22Rv1 (cell line): Measurements from ENCODE around the gene ARMC9.
A peak's percentile ranks its signal among the peaks of the same experiment; 100 is the strongest.

ENCODE experiments used
- H3K27ac ChIP-seq: fragments of 450-650 bp; 2 replicates; pipeline ENCODE4 v1.5.1; 2017
- ZFX ChIP-seq: fragments of 450-650 bp; IDR thresholded peaks from 2 replicates; pipeline ENCODE4 v1.6.1; 2017; ENCODE audit warnings: antibody characterized with exemption, borderline replicate concordance
- TF ChIP-seq, protein P1 (sequence below): fragments of 450-650 bp; IDR thresholded peaks from 2 replicates; pipeline ENCODE4 v1.5.1; 2017; ENCODE audit warnings: mild to moderate bottlenecking

The ARMC9 gene

DNA sequence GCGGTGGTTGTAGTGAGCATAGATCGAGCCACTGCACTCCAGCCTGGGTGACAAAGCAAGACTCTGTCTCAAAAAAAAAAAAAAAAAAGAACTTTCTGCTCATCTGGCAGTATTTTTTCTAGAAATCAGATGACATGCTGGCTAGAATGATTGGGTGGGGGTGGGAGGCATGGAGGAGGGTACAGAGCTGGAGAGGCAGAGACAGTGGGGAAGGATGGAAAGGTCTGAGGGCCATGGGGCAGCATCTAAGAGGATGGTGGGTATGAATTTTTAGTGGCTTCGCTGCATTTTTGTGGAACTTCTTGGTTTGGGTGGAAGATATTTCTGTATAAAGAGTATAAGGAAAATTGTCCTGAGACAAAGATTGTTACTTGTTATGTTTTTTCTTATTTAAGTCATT lies 23.3 kb downstream of the ARMC9 start:
- H3K27ac ChIP-seq, result no peak overlapping the region
- TF ChIP-seq, protein P1, sequence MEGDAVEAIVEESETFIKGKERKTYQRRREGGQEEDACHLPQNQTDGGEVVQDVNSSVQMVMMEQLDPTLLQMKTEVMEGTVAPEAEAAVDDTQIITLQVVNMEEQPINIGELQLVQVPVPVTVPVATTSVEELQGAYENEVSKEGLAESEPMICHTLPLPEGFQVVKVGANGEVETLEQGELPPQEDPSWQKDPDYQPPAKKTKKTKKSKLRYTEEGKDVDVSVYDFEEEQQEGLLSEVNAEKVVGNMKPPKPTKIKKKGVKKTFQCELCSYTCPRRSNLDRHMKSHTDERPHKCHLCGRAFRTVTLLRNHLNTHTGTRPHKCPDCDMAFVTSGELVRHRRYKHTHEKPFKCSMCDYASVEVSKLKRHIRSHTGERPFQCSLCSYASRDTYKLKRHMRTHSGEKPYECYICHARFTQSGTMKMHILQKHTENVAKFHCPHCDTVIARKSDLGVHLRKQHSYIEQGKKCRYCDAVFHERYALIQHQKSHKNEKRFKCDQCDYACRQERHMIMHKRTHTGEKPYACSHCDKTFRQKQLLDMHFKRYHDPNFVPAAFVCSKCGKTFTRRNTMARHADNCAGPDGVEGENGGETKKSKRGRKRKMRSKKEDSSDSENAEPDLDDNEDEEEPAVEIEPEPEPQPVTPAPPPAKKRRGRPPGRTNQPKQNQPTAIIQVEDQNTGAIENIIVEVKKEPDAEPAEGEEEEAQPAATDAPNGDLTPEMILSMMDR, result no peak
- TF ChIP-seq ZFX, result no peak

DNA sequence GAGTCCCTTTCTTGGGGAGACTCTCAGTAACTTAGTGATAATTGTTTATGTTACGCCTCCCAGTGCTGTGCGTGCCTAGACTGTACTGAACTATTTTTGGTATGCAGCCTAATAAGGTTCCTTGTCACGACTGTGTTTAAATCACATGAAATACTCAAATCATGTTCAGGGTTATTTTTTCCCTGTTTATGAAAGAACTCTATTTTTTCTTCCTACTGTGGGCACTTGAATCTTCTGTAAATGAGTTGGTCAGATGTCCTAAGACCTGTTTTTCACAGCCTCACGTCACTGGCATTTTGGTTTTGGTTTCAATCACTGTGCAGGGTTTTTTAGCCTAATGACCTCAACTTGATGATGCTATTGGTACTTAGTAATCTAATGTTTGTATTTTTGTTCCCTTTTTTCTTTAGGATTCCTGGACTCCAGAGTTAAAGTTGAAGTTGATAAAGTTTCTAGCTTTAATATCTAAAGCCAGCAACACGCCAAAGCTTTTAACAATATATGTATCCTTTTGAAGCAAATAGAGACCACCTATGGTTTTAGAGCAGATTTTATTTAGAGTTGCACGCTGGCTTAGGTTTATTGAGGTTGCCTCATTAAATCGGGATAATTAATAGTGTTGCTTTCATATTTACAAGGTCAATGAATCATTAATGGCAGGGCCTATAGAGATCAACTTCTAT lies 24.0 kb downstream of the ARMC9 start:
- TF ChIP-seq, protein P1, result no peak
- no peak for TF ChIP-seq ZFX

DNA sequence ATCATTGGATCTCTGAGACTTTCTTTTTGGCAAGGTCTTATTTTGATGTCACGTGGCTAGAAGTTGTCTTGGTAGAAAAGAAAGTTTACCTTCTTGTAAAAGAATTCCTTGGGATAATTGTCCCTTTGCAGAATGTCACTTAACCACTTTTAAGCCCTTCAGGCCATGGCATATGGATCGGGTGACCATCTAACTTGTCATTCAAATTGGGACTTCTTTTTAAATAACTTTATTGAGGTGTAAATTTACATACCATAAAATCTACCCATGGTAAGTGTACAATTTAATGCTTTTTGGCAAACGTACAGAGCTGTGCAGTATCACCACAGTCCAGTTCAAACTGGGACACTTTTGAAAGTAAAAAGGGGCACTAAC lies 24.6 kb downstream of the ARMC9 start:
- no peak overlapping the region for H3K27ac ChIP-seq
- TF ChIP-seq, protein P1, result no peak
- no peak for TF ChIP-seq ZFX

More for the DNA sequence above, 24.0 kb downstream of the ARMC9 start:
- H3K27ac ChIP-seq, result no peak overlapping the region

DNA sequence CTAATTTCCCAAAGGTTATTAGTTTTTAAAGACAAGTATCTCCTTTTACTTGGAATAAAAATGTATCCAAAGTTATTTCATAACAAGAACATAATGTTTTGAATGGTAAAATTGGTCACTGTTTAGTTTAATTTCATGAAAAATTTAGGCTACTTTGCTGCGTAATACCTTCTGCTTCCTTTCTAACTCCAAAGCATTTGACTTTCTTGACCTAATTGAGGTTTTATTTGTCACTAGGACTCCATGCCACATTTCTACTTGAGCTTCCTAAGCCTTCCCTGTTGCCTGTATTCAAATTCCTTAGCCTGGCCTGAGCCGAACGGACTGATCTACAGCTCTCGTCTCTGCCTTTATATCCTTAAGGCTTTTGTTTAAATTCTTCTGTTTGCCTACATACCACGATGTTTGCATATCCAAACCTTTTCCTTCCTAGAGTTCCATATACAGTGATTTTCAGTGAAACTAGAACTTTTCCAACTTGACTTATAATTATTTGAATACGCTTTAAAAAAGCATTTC lies 25.1 kb downstream of the ARMC9 start:
- TF ChIP-seq ZFX, result no peak
- TF ChIP-seq, protein P1, result no peak
- no peak overlapping the region for H3K27ac ChIP-seq

DNA sequence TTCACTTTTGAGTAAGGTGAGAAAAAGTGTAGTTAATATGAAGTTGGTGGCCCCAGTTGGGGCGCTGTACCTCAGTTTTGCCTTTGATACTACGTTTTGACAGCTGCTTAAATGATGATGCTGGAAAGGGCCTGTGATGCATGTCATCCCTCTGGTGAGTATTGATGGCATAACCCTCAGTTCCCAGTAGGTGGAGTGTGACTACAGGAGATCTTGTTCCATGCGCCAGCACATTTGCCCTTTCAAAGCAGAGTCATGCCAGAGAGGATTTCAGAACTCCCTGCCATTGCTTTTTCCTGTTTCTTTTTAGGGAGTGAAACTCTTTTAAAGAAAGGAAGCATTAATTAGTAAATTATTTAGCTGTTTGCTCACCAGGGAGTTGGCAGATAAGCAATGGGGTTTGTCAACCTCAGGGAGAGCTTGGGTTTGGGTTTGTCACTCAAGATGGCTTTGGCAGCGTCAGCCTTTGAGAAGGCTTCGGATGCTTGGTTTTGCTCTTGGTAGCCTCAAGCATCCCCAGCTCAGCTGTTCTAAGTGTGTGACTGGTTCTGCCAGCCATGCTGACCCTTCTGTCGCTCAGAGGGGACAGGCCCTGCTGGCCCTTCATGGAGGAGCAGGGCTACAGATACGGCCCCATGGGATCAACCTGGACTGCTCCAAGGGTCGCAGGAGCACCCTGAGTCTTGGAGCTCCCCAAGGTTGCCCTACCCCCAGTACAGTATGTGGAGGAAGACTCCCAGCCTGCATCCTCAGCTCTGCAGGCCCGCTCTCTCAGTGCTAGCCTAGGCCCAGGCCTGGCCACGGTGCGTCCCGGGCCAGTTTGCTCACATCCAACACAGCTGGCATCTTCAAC lies 29.1 kb downstream of the ARMC9 start:
- TF ChIP-seq, protein P1, result peak; percentile 77
- TF ChIP-seq ZFX, result no peak
- no peak overlapping the region for H3K27ac ChIP-seq

DNA sequence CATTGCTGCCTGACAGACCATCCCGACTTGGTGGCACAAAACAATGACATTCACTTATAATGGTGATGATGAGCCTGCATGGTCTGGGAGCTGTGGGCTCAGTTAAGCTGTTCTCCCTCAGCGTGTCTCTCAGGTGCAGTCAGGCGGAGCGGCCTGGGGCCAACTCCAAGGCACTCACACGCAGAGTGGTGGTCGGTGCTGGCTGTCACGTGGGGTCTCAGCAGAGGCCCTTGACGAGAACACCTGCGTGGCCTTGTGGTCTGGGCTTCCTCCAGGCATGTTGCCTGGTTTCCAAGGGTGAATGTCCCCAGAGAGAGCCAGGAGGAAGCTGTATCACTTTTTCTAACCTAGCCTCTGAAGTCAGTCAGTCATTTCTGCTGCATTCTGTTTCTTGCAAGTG lies 29.8 kb downstream of the ARMC9 start:
- TF ChIP-seq, protein P1, result no peak
- no peak for TF ChIP-seq ZFX
- no peak overlapping the region for H3K27ac ChIP-seq
